Bronchial epithelial cell (primary cell): ENCODE results near the gene RABL6. TPM values are rescaled to one million over a fixed set of nuclear protein-coding genes. Genes with fewer than 3 reads are reported as not detected.
A peak's percentile ranks its signal among the peaks of the same experiment; 100 is the strongest.

ENCODE experiments used
- DNase-seq: peaks from one replicate; pipeline ENCODE4 v3.0.0-alpha.2; 2010; ENCODE audit warnings: low read depth
- FAIRE-seq: peaks from 2 replicates; lab custom pipeline; 2011; peaks lifted over from hg19 to GRCh38; lab: Jason Lieb, UNC
- H3K27me3 ChIP-seq: 2 replicates; pipeline ENCODE4 v1.5.1; 2011; ENCODE audit warnings: low read length; ENCODE audit not compliant: control insufficient read depth, insufficient read depth
- H3K36me3 ChIP-seq: 2 replicates; pipeline ENCODE4 v1.5.1; 2011; ENCODE audit warnings: low read length; ENCODE audit not compliant: control insufficient read depth, insufficient read depth
- H3K4me3 ChIP-seq: 2 replicates; pipeline ENCODE4 v1.5.1; 2011; ENCODE audit warnings: mild to moderate bottlenecking, low read depth, low read length, control low read depth
- total RNA-seq: library from RNA; depleted of rRNA; stranded (reverse); fragments of >200 nt; gene quantifications from 2 replicates; pipeline ENCODE4 v1.2.1, GENCODE V29; 2014
- TF ChIP-seq, protein P1 (sequence below): IDR thresholded peaks from 2 replicates; pipeline ENCODE4 v1.5.1; 2011; ENCODE audit warnings: mild to moderate bottlenecking, moderate library complexity, low read length, control low read depth, inconsistent platforms; ENCODE audit not compliant: insufficient read depth, severe bottlenecking

RABL6 gene, protein sequence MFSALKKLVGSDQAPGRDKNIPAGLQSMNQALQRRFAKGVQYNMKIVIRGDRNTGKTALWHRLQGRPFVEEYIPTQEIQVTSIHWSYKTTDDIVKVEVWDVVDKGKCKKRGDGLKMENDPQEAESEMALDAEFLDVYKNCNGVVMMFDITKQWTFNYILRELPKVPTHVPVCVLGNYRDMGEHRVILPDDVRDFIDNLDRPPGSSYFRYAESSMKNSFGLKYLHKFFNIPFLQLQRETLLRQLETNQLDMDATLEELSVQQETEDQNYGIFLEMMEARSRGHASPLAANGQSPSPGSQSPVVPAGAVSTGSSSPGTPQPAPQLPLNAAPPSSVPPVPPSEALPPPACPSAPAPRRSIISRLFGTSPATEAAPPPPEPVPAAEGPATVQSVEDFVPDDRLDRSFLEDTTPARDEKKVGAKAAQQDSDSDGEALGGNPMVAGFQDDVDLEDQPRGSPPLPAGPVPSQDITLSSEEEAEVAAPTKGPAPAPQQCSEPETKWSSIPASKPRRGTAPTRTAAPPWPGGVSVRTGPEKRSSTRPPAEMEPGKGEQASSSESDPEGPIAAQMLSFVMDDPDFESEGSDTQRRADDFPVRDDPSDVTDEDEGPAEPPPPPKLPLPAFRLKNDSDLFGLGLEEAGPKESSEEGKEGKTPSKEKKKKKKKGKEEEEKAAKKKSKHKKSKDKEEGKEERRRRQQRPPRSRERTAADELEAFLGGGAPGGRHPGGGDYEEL
- 79.5 and 88.5 TPM in 2 replicates for total RNA-seq

DNA sequence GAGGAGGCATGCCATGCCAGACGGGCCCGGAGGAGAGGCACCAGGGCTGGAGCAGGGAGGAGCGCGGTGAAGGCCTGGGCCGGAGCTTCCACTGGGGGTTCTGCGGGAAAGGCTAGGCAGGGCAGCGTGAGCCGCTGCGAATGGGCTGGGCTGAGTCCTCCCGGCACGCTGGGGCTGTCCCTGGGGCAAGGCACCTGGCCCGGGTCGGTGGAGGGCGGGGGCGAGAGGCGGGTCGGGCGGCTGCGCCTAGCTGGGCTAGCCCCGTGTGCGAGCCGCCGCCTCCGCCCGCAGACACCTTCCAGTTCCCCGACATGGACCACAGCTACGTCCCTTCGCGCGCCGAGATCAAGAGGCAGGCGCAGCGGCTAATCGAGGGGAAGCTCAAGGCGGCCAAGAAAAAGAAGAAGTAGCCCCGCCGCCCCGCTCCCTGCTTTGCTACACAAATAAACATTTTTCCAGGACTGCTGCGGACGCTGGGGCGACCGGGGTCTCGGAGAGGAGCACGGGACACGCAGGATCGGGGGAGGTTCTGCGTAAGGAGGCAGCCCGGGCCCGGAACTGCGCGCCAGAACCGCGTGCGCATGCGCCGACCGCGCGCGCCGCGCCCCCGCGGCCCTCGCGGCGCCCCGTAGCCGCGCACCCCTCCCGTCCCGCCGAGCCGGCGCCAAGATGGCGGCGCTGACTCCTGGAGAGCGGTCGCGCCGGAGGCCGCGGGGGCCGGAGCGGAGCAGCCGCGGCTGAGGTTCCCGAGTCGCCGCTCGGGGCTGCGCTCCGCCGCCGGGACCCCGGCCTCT, at the start of gene RABL6:
Gene RABL6 (plus strand): TSS at position 668 of the 794 bp plus-strand sequence. CDS start 249 bp downstream, outside the sequence.
- no peaks in the 10 kb centered on the region for H3K27me3 ChIP-seq
- FAIRE-seq (no peak), DNase-seq (peak; percentile 38)
- TF ChIP-seq, protein P1, sequence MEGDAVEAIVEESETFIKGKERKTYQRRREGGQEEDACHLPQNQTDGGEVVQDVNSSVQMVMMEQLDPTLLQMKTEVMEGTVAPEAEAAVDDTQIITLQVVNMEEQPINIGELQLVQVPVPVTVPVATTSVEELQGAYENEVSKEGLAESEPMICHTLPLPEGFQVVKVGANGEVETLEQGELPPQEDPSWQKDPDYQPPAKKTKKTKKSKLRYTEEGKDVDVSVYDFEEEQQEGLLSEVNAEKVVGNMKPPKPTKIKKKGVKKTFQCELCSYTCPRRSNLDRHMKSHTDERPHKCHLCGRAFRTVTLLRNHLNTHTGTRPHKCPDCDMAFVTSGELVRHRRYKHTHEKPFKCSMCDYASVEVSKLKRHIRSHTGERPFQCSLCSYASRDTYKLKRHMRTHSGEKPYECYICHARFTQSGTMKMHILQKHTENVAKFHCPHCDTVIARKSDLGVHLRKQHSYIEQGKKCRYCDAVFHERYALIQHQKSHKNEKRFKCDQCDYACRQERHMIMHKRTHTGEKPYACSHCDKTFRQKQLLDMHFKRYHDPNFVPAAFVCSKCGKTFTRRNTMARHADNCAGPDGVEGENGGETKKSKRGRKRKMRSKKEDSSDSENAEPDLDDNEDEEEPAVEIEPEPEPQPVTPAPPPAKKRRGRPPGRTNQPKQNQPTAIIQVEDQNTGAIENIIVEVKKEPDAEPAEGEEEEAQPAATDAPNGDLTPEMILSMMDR: no peak
- peaks cover 5% of the 10 kb centered on the region for H3K36me3 ChIP-seq
- peak within 1 kb of the TSS; percentile 83 for H3K4me3 ChIP-seq

DNA sequence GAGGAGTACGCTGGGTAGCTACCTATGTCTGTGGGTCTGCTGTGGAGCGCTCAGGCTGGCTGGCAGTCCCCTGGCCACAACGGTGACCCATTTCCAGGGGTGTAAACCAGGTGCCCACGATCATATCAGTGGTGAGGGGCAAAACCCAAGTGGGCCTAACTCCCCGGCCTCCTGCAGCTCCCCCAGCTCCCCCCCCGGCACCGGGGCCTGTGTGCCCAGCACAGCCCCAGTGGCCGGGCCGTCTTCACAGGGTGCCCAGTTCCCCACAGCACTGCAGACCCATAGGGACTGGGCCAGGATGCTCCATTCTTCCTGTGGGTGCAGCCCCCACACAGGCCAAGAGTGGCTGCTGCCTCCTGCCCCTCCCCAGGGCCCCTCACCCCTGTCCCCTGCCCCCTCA, 48.7 kb upstream of the RABL6 start:
- TF ChIP-seq, protein P1: no peak
- no peak for FAIRE-seq
- Histone ChIP-seq H3K4me3 (no peak overlapping the region), H3K27me3 (peaks cover 1% of the 10 kb centered on the region), H3K36me3 (no peaks in the 10 kb centered on the region)
- no peak for DNase-seq

- Histone ChIP-seq H3K4me3 (no peak overlapping the region), H3K27me3 (peaks cover 3% of the 10 kb centered on the region), H3K36me3 (no peaks in the 10 kb centered on the region)
- DNase-seq (no peak), FAIRE-seq (no peak)
- TF ChIP-seq, protein P1: no peak
Observed at GRCh38 chr9:136759436-136760325, 48.1 kb upstream of the RABL6 start.

DNA sequence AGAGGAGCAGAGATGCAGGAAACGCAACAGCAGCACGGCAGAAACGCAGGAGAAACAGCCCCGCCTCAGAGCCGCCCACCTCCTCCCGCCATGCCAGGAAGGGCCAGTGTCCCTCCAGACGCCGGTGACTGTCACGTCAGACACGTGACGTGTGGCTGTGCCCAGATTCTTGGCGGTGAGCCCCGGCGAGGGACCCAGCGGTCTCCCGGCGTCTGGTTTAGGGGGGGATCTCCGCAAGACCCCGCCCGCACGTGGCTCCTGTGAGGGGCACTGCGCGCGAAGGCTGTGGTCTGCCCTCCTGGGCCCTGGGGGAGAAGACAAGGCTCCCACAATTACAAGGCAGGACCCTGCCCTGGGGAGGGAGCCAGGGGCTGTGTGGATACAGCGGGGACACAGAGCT, 47.3 kb upstream of the RABL6 start:
- Histone ChIP-seq H3K36me3 (no peaks in the 10 kb centered on the region), H3K27me3 (peaks cover 3% of the 10 kb centered on the region), H3K4me3 (no peak overlapping the region)
- FAIRE-seq (no peak), DNase-seq (no peak)
- TF ChIP-seq, protein P1: no peak
